Measurements from ENCODE around the gene SCFD2.

GRCh38 chr4:53234669-53235068 is 131.2 kb downstream of the SCFD2 start:
- TF ChIP-seq CTCF (IDR thresholded peaks at IDR 0.05): no peak
- TF ChIP-seq POLR2A (IDR thresholded peaks at IDR 0.05): no peak
